ENCODE measurements around the gene KAZN.

KAZN gene

GRCh38 chr1:14945132-14946010, 346.9 kb downstream of the KAZN start:
- DNase-seq: peak; percentile 89

GRCh38 chr1:14946011-14946359, 347.5 kb downstream of the KAZN start:
- no peak for DNase-seq

- peak; percentile 63 for DNase-seq
Observed at GRCh38 chr1:14946684-14947238, 348.3 kb downstream of the KAZN start.

- no peak for DNase-seq
Observed at GRCh38 chr1:14947421-14947820, 348.9 kb downstream of the KAZN start.

- DNase-seq: no peak
Observed at GRCh38 chr1:14948112-14948652, 349.7 kb downstream of the KAZN start.

- no peak for DNase-seq
Observed at GRCh38 chr1:14949270-14949835, 350.9 kb downstream of the KAZN start.

- DNase-seq: peak; percentile 63
Observed at GRCh38 chr1:14949836-14950713, 351.6 kb downstream of the KAZN start.

GRCh38 chr1:14951766-14952165, 353.3 kb downstream of the KAZN start:
- no peak for DNase-seq

GRCh38 chr1:14952626-14953314, 354.3 kb downstream of the KAZN start:
- no peak for DNase-seq

GRCh38 chr1:14954210-14954609, 355.7 kb downstream of the KAZN start:
- DNase-seq: no peak

GRCh38 chr1:14954930-14955329, 356.4 kb downstream of the KAZN start:
- DNase-seq: no peak

GRCh38 chr1:14955402-14955801, 356.9 kb downstream of the KAZN start:
- DNase-seq: no peak

- no peak for DNase-seq
Observed at GRCh38 chr1:14955976-14956375, 357.5 kb downstream of the KAZN start.

GRCh38 chr1:14956579-14957195, 358.2 kb downstream of the KAZN start:
- DNase-seq: no peak

- DNase-seq: no peak
Observed at GRCh38 chr1:14957375-14958098, 359.1 kb downstream of the KAZN start.

- DNase-seq: no peak
Observed at GRCh38 chr1:14958249-14959058, 360.0 kb downstream of the KAZN start.

GRCh38 chr1:14959059-14959694, 360.7 kb downstream of the KAZN start:
- DNase-seq: no peak

GRCh38 chr1:14961661-14962267, 363.3 kb downstream of the KAZN start:
- DNase-seq: no peak

- DNase-seq: no peak
Observed at GRCh38 chr1:14962407-14962806, 363.9 kb downstream of the KAZN start.

All from femur (tissue), 1 donor.